ENCODE data around the gene PTPN18. TPM values are rescaled to one million over a fixed set of nuclear protein-coding genes. Genes with fewer than 3 reads are reported as not detected.

Gene PTPN18
- total and polyA plus RNA-seq, 12 donors, result 7.8 to 35.0 (median 12.9) TPM

- peaks cover 0 to 5% (median 0%) of the 10 kb centered on the region in 11 donors for H3K9me3 ChIP-seq
- ATAC-seq, result no peak
- no peak for DNase-seq
- peaks cover 0 to 9% (median 0%) of the 10 kb centered on the region in 9 donors for H3K36me3 ChIP-seq
- 95 to 96% methylated on average over 2 of the region's 2 CpGs for WGBS, 2 donors
- no peak overlapping the region for H3K4me3 ChIP-seq
- no peaks in the 10 kb centered on the region for H3K27me3 ChIP-seq
- intact Hi-C loops (cut with DNase I), result no loop called here
- TF ChIP-seq CTCF (IDR thresholded peaks at IDR 0.05), result no peak
- H3K4me1 ChIP-seq, result peaks cover 0 to 20% (median 4%) of the 10 kb centered on the region in 9 donors
- H3K27ac ChIP-seq, result no peak overlapping the region
Observed at GRCh38 chr2:130365963-130366362, 10.1 kb downstream of the PTPN18 start.

DNA sequence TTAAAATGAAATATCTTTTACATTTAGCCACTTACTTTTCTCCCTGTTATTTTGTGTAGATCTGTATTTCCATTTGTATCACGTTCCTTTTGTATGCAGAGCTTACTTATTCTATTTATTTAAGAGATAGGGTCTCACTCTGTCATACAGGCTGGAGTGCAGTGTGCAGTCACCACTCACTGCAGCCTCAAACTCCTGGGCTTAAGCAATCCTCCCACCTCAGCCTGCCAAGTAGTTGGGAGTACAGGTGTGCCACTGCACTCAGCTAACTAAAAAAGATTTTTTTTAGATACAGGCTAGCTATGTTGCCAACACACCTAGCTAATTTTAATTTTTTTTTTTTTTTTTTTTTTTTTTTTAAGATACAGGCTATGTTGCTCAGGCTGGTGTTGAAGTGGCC, 10.9 kb downstream of the PTPN18 start:
- ATAC-seq (no peak), DNase-seq (no peak)
- WGBS, 2 donors, result 68 to 85% methylated on average over 1 of the region's 1 CpG
- H3K27ac ChIP-seq, result no peak overlapping the region
- no peaks in the 10 kb centered on the region for H3K27me3 ChIP-seq
- TF ChIP-seq CTCF (IDR thresholded peaks at IDR 0.05), result no peak
- intact Hi-C loops (cut with DNase I), result no loop called here
- peaks cover 0 to 10% (median 0%) of the 10 kb centered on the region in 9 donors for H3K36me3 ChIP-seq
- H3K9me3 ChIP-seq, result peaks cover 0 to 5% (median 0%) of the 10 kb centered on the region in 11 donors
- peaks cover 3 to 28% (median 11%) of the 10 kb centered on the region in 9 donors for H3K4me1 ChIP-seq
- no peak overlapping the region for H3K4me3 ChIP-seq

DNA sequence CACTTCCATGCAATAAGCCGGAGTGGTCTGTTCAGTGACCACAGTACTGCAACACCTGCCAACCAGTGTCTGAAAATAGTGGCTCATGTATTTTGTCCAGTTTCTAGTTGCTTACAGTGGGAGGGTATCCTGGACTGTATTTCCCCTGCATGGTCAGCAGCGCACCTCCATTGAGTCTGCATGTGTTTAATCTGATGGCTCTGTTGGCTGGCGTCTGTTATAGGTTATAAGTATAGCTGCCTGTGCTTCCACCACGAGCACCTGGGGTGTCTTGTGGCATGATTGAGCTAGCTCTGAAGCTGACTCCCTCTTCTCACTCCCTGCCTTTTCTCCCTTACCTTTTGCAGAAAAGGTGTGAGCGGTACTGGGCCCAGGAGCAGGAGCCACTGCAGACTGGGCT, 12.9 kb downstream of the PTPN18 start:
- Histone ChIP-seq H3K36me3 (peaks cover 0 to 10% (median 0%) of the 10 kb centered on the region in 9 donors), H3K27ac (no peak overlapping the region), H3K4me3 (no peak overlapping the region), H3K4me1 (peaks cover 3 to 39% (median 20%) of the 10 kb centered on the region in 9 donors), H3K27me3 (no peaks in the 10 kb centered on the region), H3K9me3 (peaks cover 0 to 5% (median 0%) of the 10 kb centered on the region in 11 donors)
- 89 to 92% methylated on average over 5 of the region's 5 CpGs for WGBS, 2 donors
- intact Hi-C loops (cut with DNase I), result no loop called here
- DNase-seq (no peak), ATAC-seq (no peak)
- no peak for TF ChIP-seq CTCF (IDR thresholded peaks at IDR 0.05)

- Histone ChIP-seq H3K27ac (peak overlapping the region in 1 of 10 donors; percentile 3), H3K36me3 (peaks cover 0 to 13% (median 0%) of the 10 kb centered on the region in 9 donors), H3K27me3 (no peaks in the 10 kb centered on the region), H3K9me3 (peaks cover 0 to 5% (median 0%) of the 10 kb centered on the region in 11 donors), H3K4me1 (peaks cover 3 to 46% (median 20%) of the 10 kb centered on the region in 9 donors), H3K4me3 (no peak overlapping the region)
- no peak for ATAC-seq
- intact Hi-C loops (cut with DNase I), result no loop called here
- no peak for TF ChIP-seq CTCF (IDR thresholded peaks at IDR 0.05)
- DNase-seq, result no peak
Observed at GRCh38 chr2:130369311-130369964, 13.6 kb downstream of the PTPN18 start.
